OCI-LY1 (cell line): ENCODE data around the gene TTLL5.

ENCODE experiments used
- H2AFZ ChIP-seq: fragments of 200-600 bp; sonication (generic), shearing (Covaris generic); 2 replicates; pipeline ENCODE4 v1.6.0; 2014; ENCODE audit warnings: antibody characterized with exemption, mild to moderate bottlenecking, low read length
- H3F3A ChIP-seq: fragments of 200-600 bp; sonication (generic), shearing (Covaris generic); 2 replicates; pipeline ENCODE4 v1.6.0; 2014; ENCODE audit warnings: mild to moderate bottlenecking, antibody characterized with exemption, low read length, moderate library complexity; ENCODE audit not compliant: insufficient read depth
- H3K27ac ChIP-seq: fragments of 200-600 bp; sonication (generic); 2 replicates; pipeline ENCODE4 v1.5.1; 2014; ENCODE audit warnings: low read length, mixed run types, mild to moderate bottlenecking, low read depth; ENCODE audit not compliant: poor library complexity, severe bottlenecking
- H3K27me3 ChIP-seq: fragments of 200-600 bp; sonication (generic); 2 replicates; pipeline ENCODE4 v1.6.0; 2014; ENCODE audit warnings: antibody characterized with exemption, mild to moderate bottlenecking, low read length, moderate library complexity; ENCODE audit not compliant: insufficient read depth
- H3K36me3 ChIP-seq: fragments of 200-600 bp; sonication (generic); 2 replicates; pipeline ENCODE4 v1.6.1; 2014; ENCODE audit warnings: mild to moderate bottlenecking, antibody characterized with exemption, low read length, moderate library complexity, mixed read lengths; ENCODE audit not compliant: insufficient read depth
- H3K4me1 ChIP-seq: fragments of 200-600 bp; sonication (generic); 2 replicates; pipeline ENCODE4 v1.5.1; 2014; ENCODE audit warnings: mild to moderate bottlenecking, low read length, moderate library complexity; ENCODE audit not compliant: insufficient read depth, severe bottlenecking
- H3K4me2 ChIP-seq: fragments of 200-600 bp; sonication (generic), shearing (Covaris generic); 2 replicates; pipeline ENCODE4 v1.6.1; 2014; ENCODE audit warnings: low read length
- H3K4me3 ChIP-seq: fragments of 200-600 bp; sonication (generic); 2 replicates; pipeline ENCODE4 v1.5.1; 2014; ENCODE audit warnings: low read length, low read depth, mild to moderate bottlenecking, mixed read lengths; ENCODE audit not compliant: poor library complexity, severe bottlenecking
- H3K79me2 ChIP-seq: fragments of 200-600 bp; shearing (Covaris generic); 2 replicates; pipeline ENCODE4 v1.6.1; 2016; ENCODE audit warnings: mixed run types, low read length, mixed read lengths; ENCODE audit not compliant: insufficient read depth
- H3K9ac ChIP-seq: fragments of 200-600 bp; sonication (generic), shearing (Covaris generic); 2 replicates; pipeline ENCODE4 v1.6.1; 2014; ENCODE audit warnings: mild to moderate bottlenecking, low read length, mixed read lengths
- H3K9me2 ChIP-seq: fragments of 200-600 bp; sonication (generic), shearing (Covaris generic); 2 replicates; pipeline ENCODE4 v1.6.1; 2014; ENCODE audit warnings: low read depth, mild to moderate bottlenecking, low read length, mixed read lengths
- H3K9me3 ChIP-seq: fragments of 200-600 bp; shearing (Covaris generic); 2 replicates; pipeline ENCODE4 v1.6.1; 2014; ENCODE audit warnings: low read length, mixed read lengths
- H4K20me1 ChIP-seq: fragments of 200-600 bp; sonication (generic), shearing (Covaris generic); 2 replicates; pipeline ENCODE4 v1.6.0; 2016; ENCODE audit warnings: mild to moderate bottlenecking, low read length; ENCODE audit not compliant: insufficient read depth
- EZH2 ChIP-seq: fragments of 200-600 bp; sonication (generic), shearing (Covaris generic); IDR thresholded peaks from 2 replicates; pipeline ENCODE4 v1.8.0; 2017; ENCODE audit warnings: borderline replicate concordance, mixed run types, mild to moderate bottlenecking, antibody characterized with exemption, low read length, moderate library complexity, mixed read lengths
- TF ChIP-seq, protein P1 (sequence below): fragments of 200-600 bp; sonication (generic), shearing (Covaris generic); IDR thresholded peaks from 2 replicates; pipeline ENCODE4 v1.5.1; 2017; ENCODE audit warnings: mild to moderate bottlenecking, antibody characterized with exemption, low read length, moderate library complexity, mixed read lengths

Gene TTLL5

DNA sequence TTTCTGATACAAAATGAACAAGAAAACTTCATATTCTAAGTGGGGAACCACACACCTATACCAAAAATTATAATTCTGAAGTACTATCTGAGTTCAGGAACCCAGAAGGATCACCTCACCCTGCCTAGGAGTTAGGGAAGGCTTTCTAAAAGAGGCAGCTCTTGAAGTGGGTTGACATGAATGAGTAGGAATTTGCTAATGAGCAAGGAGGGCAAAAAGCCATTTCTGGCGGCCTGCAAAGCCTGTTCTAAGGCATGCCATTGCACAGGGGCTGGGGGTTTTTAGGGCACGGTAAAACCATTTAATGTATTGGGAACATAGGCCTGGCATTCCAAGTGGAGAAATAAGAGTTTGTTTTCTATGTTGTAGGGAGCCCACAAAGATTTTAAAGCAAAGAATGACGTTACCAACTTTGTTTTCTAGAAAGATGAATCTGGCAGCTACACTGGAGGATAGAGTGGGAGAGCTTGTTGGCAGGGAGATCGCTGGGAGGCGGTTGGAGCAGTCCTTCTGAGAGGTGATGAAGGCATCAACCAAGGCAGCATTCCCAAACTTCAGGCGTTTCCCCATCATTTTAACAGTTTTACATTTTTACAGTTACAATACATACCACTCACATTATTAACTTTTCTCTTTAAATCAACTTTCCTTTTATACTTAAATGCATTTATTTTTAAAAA, 338.6 kb downstream of the TTLL5 start:
- Histone ChIP-seq H3K4me3 (no peak overlapping the region), H3K9me3 (0 out of 2 replicates have a peak, but pooled peaks cover 5% of the 10 kb centered on the region), H3K4me1 (no peaks in the 10 kb centered on the region), H3K9ac (no peak overlapping the region), H3K36me3 (peaks cover 11% of the 10 kb centered on the region), H3K9me2 (no peaks in the 10 kb centered on the region), H3K79me2 (no peaks in the 10 kb centered on the region), H4K20me1 (no peaks in the 10 kb centered on the region), H3K27ac (no peak overlapping the region), H3K4me2 (no peak overlapping the region), H3K27me3 (no peaks in the 10 kb centered on the region), H2AFZ (no peak overlapping the region), H3F3A (no peaks in the 10 kb centered on the region)
- TF ChIP-seq EZH2 = no peak
- TF ChIP-seq, protein P1, sequence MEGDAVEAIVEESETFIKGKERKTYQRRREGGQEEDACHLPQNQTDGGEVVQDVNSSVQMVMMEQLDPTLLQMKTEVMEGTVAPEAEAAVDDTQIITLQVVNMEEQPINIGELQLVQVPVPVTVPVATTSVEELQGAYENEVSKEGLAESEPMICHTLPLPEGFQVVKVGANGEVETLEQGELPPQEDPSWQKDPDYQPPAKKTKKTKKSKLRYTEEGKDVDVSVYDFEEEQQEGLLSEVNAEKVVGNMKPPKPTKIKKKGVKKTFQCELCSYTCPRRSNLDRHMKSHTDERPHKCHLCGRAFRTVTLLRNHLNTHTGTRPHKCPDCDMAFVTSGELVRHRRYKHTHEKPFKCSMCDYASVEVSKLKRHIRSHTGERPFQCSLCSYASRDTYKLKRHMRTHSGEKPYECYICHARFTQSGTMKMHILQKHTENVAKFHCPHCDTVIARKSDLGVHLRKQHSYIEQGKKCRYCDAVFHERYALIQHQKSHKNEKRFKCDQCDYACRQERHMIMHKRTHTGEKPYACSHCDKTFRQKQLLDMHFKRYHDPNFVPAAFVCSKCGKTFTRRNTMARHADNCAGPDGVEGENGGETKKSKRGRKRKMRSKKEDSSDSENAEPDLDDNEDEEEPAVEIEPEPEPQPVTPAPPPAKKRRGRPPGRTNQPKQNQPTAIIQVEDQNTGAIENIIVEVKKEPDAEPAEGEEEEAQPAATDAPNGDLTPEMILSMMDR = no peak

DNA sequence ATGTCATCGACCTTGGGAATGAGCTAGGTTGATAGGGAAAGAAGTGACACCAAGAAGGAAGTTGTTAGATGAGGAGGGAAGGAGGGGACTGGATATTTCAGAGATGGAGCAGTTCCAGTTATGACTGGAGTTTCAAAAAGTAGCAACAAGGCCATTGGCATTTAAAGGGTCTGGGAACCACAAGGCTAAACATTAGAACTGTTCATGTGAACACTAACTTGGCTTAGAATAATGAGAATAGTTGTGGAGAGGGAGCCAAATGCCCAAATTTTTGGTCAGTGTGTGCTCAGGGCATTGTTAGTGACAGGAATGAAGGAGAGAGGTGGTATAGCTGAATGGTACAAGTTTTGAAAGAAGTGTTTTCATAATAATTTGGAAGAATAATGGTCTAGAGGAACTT, 341.3 kb downstream of the TTLL5 start:
- Histone ChIP-seq H3K9me2 (no peaks in the 10 kb centered on the region), H3K9ac (no peak overlapping the region), H3K4me2 (no peak overlapping the region), H3K27ac (no peak overlapping the region), H3K4me3 (no peak overlapping the region), H3K27me3 (no peaks in the 10 kb centered on the region), H3F3A (no peaks in the 10 kb centered on the region), H3K9me3 (0 out of 2 replicates have a peak, but pooled peaks cover 10% of the 10 kb centered on the region), H3K4me1 (no peaks in the 10 kb centered on the region), H3K79me2 (no peaks in the 10 kb centered on the region), H2AFZ (no peak overlapping the region), H4K20me1 (no peaks in the 10 kb centered on the region), H3K36me3 (peaks cover 25% of the 10 kb centered on the region)
- no peak for TF ChIP-seq EZH2
- TF ChIP-seq, protein P1 = no peak
